Pancreas (tissue), 10 donors: ENCODE measurements around the gene LRRC47. TPM values are rescaled to one million over a fixed set of nuclear protein-coding genes. Genes with fewer than 3 reads are reported as not detected.

Experiments
- ATAC-seq, 4 donors: fragments of 200-7000 bp; cut with Tn5 transposase; one replicate each; pipeline versions ENCODE4 v1.8.0 to v1.9.1; 2020; ENCODE audit warnings: mild to moderate bottlenecking in 4 of 4, moderate library complexity in 4 of 4
- DNase-seq, 6 donors: peaks; one replicate each; pipeline ENCODE4 v3.0.0-alpha.2; 2020
- FAIRE-seq: peaks from 2 replicates; lab custom pipeline; 2012; peaks lifted over from hg19 to GRCh38; lab: Jason Lieb, UNC
- H3K27ac ChIP-seq, 4 donors: fragments of 200-600 bp; sonication (generic); 1 replicate in 3 of 4; 2 replicates in 1 of 4; pipeline versions ENCODE4 v1.5.0 to v1.8.0; 2020
- H3K27me3 ChIP-seq, 4 donors: fragments of 200-600 bp; one replicate each; pipeline ENCODE4 v1.8.0; 2021
- H3K36me3 ChIP-seq, 3 donors: fragments of 200-600 bp; sonication (generic) in 1 of 3; one replicate each; pipeline versions ENCODE4 v1.5.0 to v1.8.0; 2020 to 2021
- H3K4me1 ChIP-seq, 3 donors: fragments of 200-600 bp; one replicate each; pipeline ENCODE4 v1.8.0; 2021
- H3K4me3 ChIP-seq, 4 donors: fragments of 200-600 bp; sonication (generic) in 2 of 4; one replicate each; pipeline versions ENCODE4 v1.5.0 to v1.8.0; 2020 to 2021
- H3K9me3 ChIP-seq, 4 donors: fragments of 200-600 bp; one replicate each; pipeline ENCODE4 v1.8.0; 2021
- WGBS, 2 donors: extraction: QIAGEN DNeasy Blood & Tissue Kit; methylation state at CpG; one replicate each; pipeline ENCODE4 v1.1.7; 2013; 5-methylcytosine and 5-hydroxymethylcytosine counted together
- intact Hi-C, 3 donors: fragments of 100-400 bp; cut with DNase I; formaldehyde crosslinking; loops; one replicate each; pipeline versions ENCODE4 v1.11.1 to v1.14.2; 2022
- polyA plus RNA-seq, 2 donors: library from polyadenylated mRNA; stranded (reverse); fragments of 200-250 nt; gene quantifications; one replicate each; pipeline ENCODE4 v1.2.3, GENCODE V29; 2013
- total RNA-seq, 6 donors: library from RNA; stranded (reverse); fragmentation: NEBNext Ultra II Directional in 4 of 6; extraction: Animal tissue kit (Norgen Biotek cat#: 25700) in 4 of 6; gene quantifications; one replicate each; pipeline versions ENCODE4 v1.2.1 to v1.2.4, GENCODE V29; 2021 to 2023
- TF ChIP-seq, protein P1 (sequence below), 4 donors: fragments of 200-600 bp; sonication (generic) in 3 of 4; IDR thresholded peaks; one replicate each; pipeline versions ENCODE4 v1.5.0 to v1.8.0; 2021; ENCODE audit warnings: antibody characterized with exemption in 4 of 4
- donor health status: healthy with polysubstance abuse.
- donor health status: DM: no; HTN: no; CAD: no; lungs with moderate emphysema.
- donor health status: DM: no; HTN: no; CAD: no.
- donor health status: control.
- donor health status: control.
- donor health status: Bipolar disorder and iron deficiency.
- donor health status: DM: yes; HTN: yes; CAD: no.
- donor health status: DM: no; HTN: no; CAD: no.
- donor health status: DM: no; HTN: no; CAD: no.
- donor health status: DM: yes; HTN: yes; CAD: no.

Gene LRRC47
- total and polyA plus RNA-seq, 8 donors, result 15.7 to 34.3 (median 25.7) TPM

DNA sequence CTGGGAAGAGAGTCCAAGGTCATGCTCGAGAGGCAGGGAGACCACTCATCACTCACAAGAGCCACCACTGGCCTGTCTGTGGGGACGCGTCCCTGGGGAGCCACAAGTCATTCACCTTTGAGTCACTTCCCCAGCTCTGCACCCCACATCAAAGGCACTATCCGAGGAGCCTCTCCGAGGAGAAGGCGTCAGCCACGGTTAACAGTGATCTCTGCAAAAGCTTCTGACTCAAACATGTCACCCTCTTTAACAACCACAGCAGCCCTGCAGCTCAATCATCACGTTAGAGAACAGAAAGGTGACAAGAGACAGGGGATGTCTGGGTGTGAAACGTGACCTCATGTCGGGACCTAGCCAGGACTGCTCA lies 9.0 kb downstream of the LRRC47 start:
- TF ChIP-seq, protein P1, sequence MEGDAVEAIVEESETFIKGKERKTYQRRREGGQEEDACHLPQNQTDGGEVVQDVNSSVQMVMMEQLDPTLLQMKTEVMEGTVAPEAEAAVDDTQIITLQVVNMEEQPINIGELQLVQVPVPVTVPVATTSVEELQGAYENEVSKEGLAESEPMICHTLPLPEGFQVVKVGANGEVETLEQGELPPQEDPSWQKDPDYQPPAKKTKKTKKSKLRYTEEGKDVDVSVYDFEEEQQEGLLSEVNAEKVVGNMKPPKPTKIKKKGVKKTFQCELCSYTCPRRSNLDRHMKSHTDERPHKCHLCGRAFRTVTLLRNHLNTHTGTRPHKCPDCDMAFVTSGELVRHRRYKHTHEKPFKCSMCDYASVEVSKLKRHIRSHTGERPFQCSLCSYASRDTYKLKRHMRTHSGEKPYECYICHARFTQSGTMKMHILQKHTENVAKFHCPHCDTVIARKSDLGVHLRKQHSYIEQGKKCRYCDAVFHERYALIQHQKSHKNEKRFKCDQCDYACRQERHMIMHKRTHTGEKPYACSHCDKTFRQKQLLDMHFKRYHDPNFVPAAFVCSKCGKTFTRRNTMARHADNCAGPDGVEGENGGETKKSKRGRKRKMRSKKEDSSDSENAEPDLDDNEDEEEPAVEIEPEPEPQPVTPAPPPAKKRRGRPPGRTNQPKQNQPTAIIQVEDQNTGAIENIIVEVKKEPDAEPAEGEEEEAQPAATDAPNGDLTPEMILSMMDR (IDR thresholded peaks at IDR 0.05), result no peak
- intact Hi-C loops, result no loop called here

DNA sequence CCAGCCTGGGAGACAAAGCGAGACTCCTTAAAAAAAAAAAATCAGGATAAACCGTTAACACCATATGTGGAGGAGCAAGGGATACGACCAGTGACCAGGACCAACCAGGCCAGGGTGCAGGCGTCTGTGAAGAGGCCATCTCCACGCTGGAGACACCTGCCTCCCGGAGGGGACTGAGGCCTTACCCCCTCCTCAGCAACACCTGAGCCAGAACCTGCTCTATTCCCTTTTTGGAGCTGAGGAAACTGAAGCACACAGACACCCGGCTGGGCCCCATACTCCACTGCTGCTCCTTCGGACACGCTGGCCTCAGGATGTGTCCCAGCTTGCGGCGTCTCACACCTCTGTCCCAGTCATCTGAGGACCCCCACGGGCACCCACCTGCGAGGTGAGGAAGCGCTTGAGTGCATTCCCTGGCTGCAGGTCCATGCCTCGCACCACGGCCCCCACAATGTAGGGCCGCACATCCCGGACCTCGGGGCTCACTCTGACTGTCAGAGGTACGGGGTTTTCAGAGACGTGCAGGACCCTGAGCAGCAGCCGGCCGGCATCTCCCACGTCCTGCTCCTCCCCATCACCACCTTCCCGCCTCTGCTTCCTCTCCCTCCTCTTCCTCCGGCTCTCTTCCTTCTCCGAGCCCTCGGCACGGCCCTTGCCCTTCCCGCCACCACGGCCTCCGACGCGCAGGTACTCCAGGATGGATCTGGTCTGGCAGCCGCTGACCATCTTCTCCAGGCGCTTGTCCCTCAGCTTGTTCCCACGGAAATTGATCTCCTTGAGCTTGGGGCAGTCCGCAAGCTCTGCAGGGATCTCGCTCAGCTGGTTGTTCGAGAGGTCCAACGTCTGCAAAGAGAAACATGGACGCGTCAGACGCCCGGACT lies 9.6 kb downstream of the LRRC47 start:
- Histone ChIP-seq H3K27ac (no peak overlapping the region), H3K36me3 (peaks cover 0 to 53% (median 23%) of the 10 kb centered on the region in 3 donors), H3K4me1 (no peaks in the 10 kb centered on the region), H3K9me3 (no peaks in the 10 kb centered on the region), H3K27me3 (no peaks in the 10 kb centered on the region), H3K4me3 (no peak overlapping the region)
- DNase-seq, result peak in 2 of 6 donors; percentile 35 to 61
- no peak for ATAC-seq
- FAIRE-seq, result no peak
- TF ChIP-seq, protein P1 (IDR thresholded peaks at IDR 0.05), result no peak
- intact Hi-C loops, result no loop called here
- WGBS, 2 donors, result 89 to 91% methylated on average over 45 of the region's 45 CpGs

More for the DNA sequence above, 9.0 kb downstream of the LRRC47 start:
- Histone ChIP-seq H3K9me3 (no peaks in the 10 kb centered on the region), H3K36me3 (peaks cover 0 to 47% (median 17%) of the 10 kb centered on the region in 3 donors), H3K4me1 (no peaks in the 10 kb centered on the region), H3K27ac (no peak overlapping the region), H3K27me3 (no peaks in the 10 kb centered on the region), H3K4me3 (no peak overlapping the region)
- 78 to 80% methylated on average over 10 of the region's 10 CpGs for WGBS, 2 donors
- FAIRE-seq (no peak), DNase-seq (peak in 2 of 6 donors; percentile 30 to 37), ATAC-seq (no peak)

DNA sequence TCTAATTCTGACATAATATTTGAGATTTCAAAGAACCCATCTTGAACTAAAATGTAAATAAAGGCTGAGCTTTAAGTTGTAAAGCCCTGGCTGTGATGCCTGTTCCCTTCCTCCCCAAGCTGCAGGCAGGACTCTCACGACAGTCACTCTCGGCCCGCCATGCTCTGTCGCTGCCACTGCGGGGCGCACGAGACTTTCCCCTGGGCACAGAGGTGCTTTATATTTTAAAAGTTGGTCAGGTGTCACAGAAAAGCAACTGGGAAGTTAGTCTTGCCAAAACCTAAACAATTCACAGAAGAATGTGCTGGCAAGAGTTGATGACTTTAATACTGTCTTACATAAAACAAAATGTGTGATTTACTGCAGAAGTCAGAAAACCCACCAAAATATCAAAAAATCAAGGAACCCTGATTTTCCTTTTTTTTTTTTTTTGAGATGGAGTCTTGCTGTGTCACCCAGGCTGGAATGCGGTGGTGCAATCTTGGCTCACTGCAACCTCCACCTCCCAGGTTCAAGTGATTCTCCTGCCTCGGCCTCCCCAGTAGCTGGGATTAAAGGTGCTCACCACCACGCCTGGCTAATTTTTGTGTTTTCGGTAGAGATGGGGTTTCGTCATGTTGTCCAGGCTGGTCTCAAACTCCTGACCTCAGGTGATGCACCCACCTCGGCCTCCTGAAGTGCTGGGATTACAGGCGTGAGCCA lies 10.7 kb downstream of the LRRC47 start:
- Histone ChIP-seq H3K4me3 (no peak overlapping the region), H3K27ac (no peak overlapping the region), H3K9me3 (no peaks in the 10 kb centered on the region), H3K36me3 (peaks cover 3 to 64% (median 30%) of the 10 kb centered on the region in 3 donors), H3K27me3 (no peaks in the 10 kb centered on the region), H3K4me1 (no peaks in the 10 kb centered on the region)
- peak in 1 of 4 donors; percentile 42 for ATAC-seq
- FAIRE-seq, result no peak
- DNase-seq, result peak in 2 of 6 donors; percentile 20 to 51
- 77 to 88% methylated on average over 14 of the region's 14 CpGs for WGBS, 2 donors
- intact Hi-C loops, result no loop called here
- TF ChIP-seq, protein P1 (IDR thresholded peaks at IDR 0.05), result no peak

DNA sequence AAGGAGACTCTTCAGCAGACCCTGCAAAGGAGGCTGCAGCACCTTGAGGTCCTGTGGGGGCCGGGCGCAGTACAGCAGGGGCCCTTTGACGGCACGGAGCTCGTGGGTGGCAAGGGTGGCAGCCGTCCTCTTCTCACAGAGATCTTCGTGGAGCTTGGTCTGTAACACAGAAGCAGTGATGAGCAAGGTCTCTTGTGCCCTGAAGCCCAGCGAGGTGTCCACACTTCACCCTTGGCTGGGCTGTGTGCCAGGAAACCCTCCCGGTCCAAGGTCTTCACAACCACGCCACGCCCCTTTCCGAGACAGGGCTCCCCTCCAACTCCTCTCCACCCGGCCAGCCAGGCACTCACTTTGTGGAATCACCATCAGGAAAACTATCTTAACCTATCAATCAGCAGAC lies 11.3 kb downstream of the LRRC47 start:
- H3K27ac ChIP-seq, result no peak overlapping the region
- WGBS, 2 donors, result 68 to 70% methylated on average over 13 of the region's 13 CpGs
- no peak overlapping the region for H3K4me3 ChIP-seq
- no peaks in the 10 kb centered on the region for H3K27me3 ChIP-seq
- TF ChIP-seq, protein P1 (IDR thresholded peaks at IDR 0.05), result no peak
- intact Hi-C loops, result no loop called here
- peak in 1 of 4 donors; percentile 17 for ATAC-seq
- no peaks in the 10 kb centered on the region for H3K4me1 ChIP-seq
- FAIRE-seq, result no peak
- H3K9me3 ChIP-seq, result no peaks in the 10 kb centered on the region
- DNase-seq, result peak in 2 of 6 donors; percentile 45 to 55
- H3K36me3 ChIP-seq, result peaks cover 3 to 69% (median 30%) of the 10 kb centered on the region in 3 donors
